Calu3 (cell line): ENCODE results near the gene RABEP2. TPM values are rescaled to one million over a fixed set of nuclear protein-coding genes. Genes with fewer than 3 reads are reported as not detected.

Source experiments
- BruUV-seq: library from RNA; stranded (reverse); fragments of 400-500 nt; replicated peaks from 2 replicates; lab custom pipeline; 2021; lab: Mats Ljungman, UMichigan
- CTCF ChIA-PET: fragments of 300-600 bp; sonication (Branson Sonifier 250); formaldehyde crosslinking; loops from one replicate; lab custom pipeline; 2022; ENCODE audit warnings: antibody characterized with exemption; lab: Charles Lee
- DNase-seq: peaks from one replicate; pipeline ENCODE4 v3.0.0; 2022
- H3K27ac Mint-ChIP-seq: one replicate; pipeline ENCODE4 v1.8.0; 2022; ENCODE audit warnings: mixed read lengths; ENCODE audit not compliant: unreplicated experiment
- H3K27me3 Mint-ChIP-seq: one replicate; pipeline ENCODE4 v1.8.0; 2022; ENCODE audit warnings: mixed read lengths; ENCODE audit not compliant: unreplicated experiment
- H3K36me3 Mint-ChIP-seq: one replicate; pipeline ENCODE4 v1.8.0; 2022; ENCODE audit warnings: mild to moderate bottlenecking, moderate library complexity, mixed read lengths; ENCODE audit not compliant: insufficient read depth, unreplicated experiment
- H3K4me1 Mint-ChIP-seq: one replicate; pipeline ENCODE4 v1.8.0; 2022; ENCODE audit warnings: mild to moderate bottlenecking, low read depth, mixed read lengths; ENCODE audit not compliant: unreplicated experiment
- H3K4me3 Mint-ChIP-seq: one replicate; pipeline ENCODE4 v1.8.0; 2022; ENCODE audit warnings: mild to moderate bottlenecking, low read depth, moderate library complexity, mixed read lengths; ENCODE audit not compliant: unreplicated experiment
- H3K9me3 Mint-ChIP-seq: one replicate; pipeline ENCODE4 v1.8.0; 2022; ENCODE audit warnings: low read depth, mixed read lengths; ENCODE audit not compliant: unreplicated experiment
- CTCF ChIP-seq: fragments of 200-600 bp; IDR thresholded peaks from one replicate; pipeline ENCODE4 v1.8.0; 2022; ENCODE audit warnings: antibody characterized with exemption; ENCODE audit not compliant: unreplicated experiment
- intact Hi-C: fragments of 100-400 bp; cut with micrococcal nuclease; formaldehyde crosslinking; loops from one replicate; pipeline ENCODE4 v1.10.0; 2022; ENCODE audit not compliant: unreplicated experiment
- total RNA-seq: library from RNA; stranded (reverse); gene quantifications from 2 replicates; pipeline ENCODE4 v1.2.3, GENCODE V29; 2022

The RABEP2 gene
- total RNA-seq, 1 experiment from 2014 or later = 34.3 TPM

GRCh38 chr16:28863929-28864793, 60.9 kb downstream of the RABEP2 start:
- peaks cover 51% of the 10 kb centered on the region for H3K36me3 Mint-ChIP-seq
- intact Hi-C loops = loop anchor here (1.0 to 5.0 kb wide), 2 partner anchors 18 to 83 kb away; partner anchors contain the start of gene TUFM
- peak overlapping the region; percentile 93 for H3K4me3 Mint-ChIP-seq
- CTCF ChIA-PET = interaction anchor here (0.5 to 2.0 kb wide), 5 partner anchors 9 to 86 kb away, joined by 3 to 7 read pairs (median 3); partner anchors contain the start of gene NFATC2IP
- peak; percentile 19 for DNase-seq
- no TSS peak for BruUV-seq
- peaks cover 31% of the 10 kb centered on the region for H3K4me1 Mint-ChIP-seq
- no peaks in the 10 kb centered on the region for H3K27me3 Mint-ChIP-seq
- no peaks in the 10 kb centered on the region for H3K9me3 Mint-ChIP-seq
- peak overlapping the region; percentile 89 for H3K27ac Mint-ChIP-seq
- no peak for TF ChIP-seq CTCF

- intact Hi-C loops = no loop called here
- peaks cover 27% of the 10 kb centered on the region for H3K36me3 Mint-ChIP-seq
- peaks cover 12% of the 10 kb centered on the region for H3K4me1 Mint-ChIP-seq
- no peak for TF ChIP-seq CTCF
- H3K27ac Mint-ChIP-seq = no peak overlapping the region
- no peaks in the 10 kb centered on the region for H3K9me3 Mint-ChIP-seq
- CTCF ChIA-PET = no interaction called here
- no peak overlapping the region for H3K4me3 Mint-ChIP-seq
- DNase-seq = no peak
- no TSS peak for BruUV-seq
- no peaks in the 10 kb centered on the region for H3K27me3 Mint-ChIP-seq
These were observed 65.7 kb downstream of the RABEP2 start for GRCh38 chr16:28859326-28859725.

- Mint-ChIP-seq H3K4me1 (peaks cover 9% of the 10 kb centered on the region), H3K36me3 (peaks cover 18% of the 10 kb centered on the region), H3K27ac (no peak overlapping the region), H3K9me3 (no peaks in the 10 kb centered on the region), H3K27me3 (no peaks in the 10 kb centered on the region), H3K4me3 (no peak overlapping the region)
- DNase-seq = no peak
- TF ChIP-seq CTCF = no peak
- intact Hi-C loops = no loop called here
- BruUV-seq = no TSS peak
- CTCF ChIA-PET = interaction anchor here (1.0 kb wide), 1 partner anchor 86 kb away, joined by 3 read pairs; no protein-coding TSS in a partner anchor
These were observed 66.6 kb downstream of the RABEP2 start for GRCh38 chr16:28858421-28858820.

Other genes starting within 250 kb of the RABEP2 start
- gene EIF3C, start 213.8 kb downstream of the RABEP2 start, total RNA-seq = 1,403 and 1,537 TPM in 2 replicates
- gene NPIPB9, start 173.5 kb downstream of the RABEP2 start, total RNA-seq = 5.2 and 7.0 TPM in 2 replicates
- 276 and 286 TPM in 2 replicates for gene ATXN2L, start 102.2 kb downstream of the RABEP2 start, total RNA-seq
- 273 and 286 TPM in 2 replicates for gene TUFM, start 78.9 kb downstream of the RABEP2 start, total RNA-seq
- 60.9 and 67.9 TPM in 2 replicates for gene SH2B1, start 61.4 kb downstream of the RABEP2 start, total RNA-seq
- 3.7 and 5.7 TPM in 2 replicates for gene ATP2A1, start 46.8 kb downstream of the RABEP2 start, total RNA-seq
- gene CD19, start 6.7 kb upstream of the RABEP2 start, total RNA-seq = not detected in 2 replicates
- 91.0 and 92.3 TPM in 2 replicates for gene NFATC2IP, start 25.7 kb upstream of the RABEP2 start, total RNA-seq
- gene SPNS1, start 49.5 kb upstream of the RABEP2 start, total RNA-seq = 44.8 and 50.0 TPM in 2 replicates
- gene LAT, start 59.8 kb upstream of the RABEP2 start, total RNA-seq = 9.7 and 11.3 TPM in 2 replicates